MM.1S (cell line): ENCODE results near the gene ESYT1.

Experiments
- CTCF ChIP-seq: fragments of 300-600 bp; sonication (generic); IDR thresholded peaks from 2 replicates; pipeline ENCODE4 v1.5.1; 2016; ENCODE audit warnings: antibody characterized with exemption, low read length, mixed read lengths
- EZH2 ChIP-seq: fragments of 300-600 bp; sonication (generic); optimal IDR thresholded peaks from 2 replicates; pipeline ENCODE3; 2017; ENCODE audit warnings: low read depth, mild to moderate bottlenecking, antibody characterized with exemption, low read length, mixed read lengths

GRCh38 chr12:56161690-56162351 lies 33.8 kb downstream of the ESYT1 start:
- no peak for TF ChIP-seq CTCF
- no peak for TF ChIP-seq EZH2
